ENCODE data around the gene TH.

DNA sequence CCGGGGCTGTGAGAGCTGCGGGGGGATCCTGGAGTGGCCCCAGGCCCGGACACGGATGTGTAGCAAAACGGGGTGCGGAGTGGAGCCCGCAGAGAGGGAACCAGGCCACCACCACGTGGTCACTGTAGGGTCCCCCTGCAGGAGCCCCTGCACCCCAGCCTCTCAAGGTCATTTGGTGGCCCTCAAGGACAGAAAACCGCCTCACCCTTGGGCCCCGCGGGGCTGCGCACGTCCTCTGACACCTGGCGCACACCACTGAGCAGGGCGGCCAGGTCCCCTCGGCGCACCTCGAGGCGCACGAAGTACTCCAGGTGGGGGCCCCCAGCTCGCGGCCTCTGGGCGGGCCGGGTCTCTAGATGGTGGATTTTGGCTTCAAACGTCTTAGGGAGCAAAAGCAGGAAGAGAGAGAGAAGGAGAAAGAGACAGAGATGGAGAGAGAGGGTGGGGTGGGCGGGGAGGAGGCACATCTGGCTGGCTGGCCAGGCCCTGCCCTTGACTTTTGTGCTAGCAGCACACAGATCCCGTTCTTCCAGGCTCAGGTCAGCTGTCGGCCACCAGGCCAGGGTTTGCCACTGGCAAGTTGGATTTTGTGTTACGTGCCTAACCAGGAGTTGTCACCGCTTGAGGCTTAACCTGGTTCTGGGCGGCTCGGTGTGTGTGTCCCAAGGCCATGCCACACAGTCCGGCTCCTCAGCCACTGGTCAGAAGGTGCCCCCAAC lies 3.2 kb downstream of the TH start:
- TF ChIP-seq FOXK2 (IDR thresholded peaks at IDR 0.05) (no peak), FOXM1 (IDR thresholded peaks at IDR 0.05; ENCODE audit: borderline replicate concordance) (no peak), ARNT (IDR thresholded peaks at IDR 0.05) (no peak), SP1 (IDR thresholded peaks at IDR 0.05) (no peak), NFRKB (IDR thresholded peaks at IDR 0.05) (no peak)

All from HEK293T (cell line).